ENCODE data around the gene CYP11A1.

CYP11A1 gene

GRCh38 chr15:74408385-74408784 is 40.9 kb upstream of the CYP11A1 start:
- H3K27ac Mint-ChIP-seq: no peak overlapping the region
- peaks cover 48% of the 10 kb centered on the region for H3K4me1 Mint-ChIP-seq

GRCh38 chr15:74406992-74407705 is 39.7 kb upstream of the CYP11A1 start:
- H3K36me3 Mint-ChIP-seq (ENCODE audit: low read depth): peaks cover 7% of the 10 kb centered on the region
- TF ChIP-seq, protein P1, sequence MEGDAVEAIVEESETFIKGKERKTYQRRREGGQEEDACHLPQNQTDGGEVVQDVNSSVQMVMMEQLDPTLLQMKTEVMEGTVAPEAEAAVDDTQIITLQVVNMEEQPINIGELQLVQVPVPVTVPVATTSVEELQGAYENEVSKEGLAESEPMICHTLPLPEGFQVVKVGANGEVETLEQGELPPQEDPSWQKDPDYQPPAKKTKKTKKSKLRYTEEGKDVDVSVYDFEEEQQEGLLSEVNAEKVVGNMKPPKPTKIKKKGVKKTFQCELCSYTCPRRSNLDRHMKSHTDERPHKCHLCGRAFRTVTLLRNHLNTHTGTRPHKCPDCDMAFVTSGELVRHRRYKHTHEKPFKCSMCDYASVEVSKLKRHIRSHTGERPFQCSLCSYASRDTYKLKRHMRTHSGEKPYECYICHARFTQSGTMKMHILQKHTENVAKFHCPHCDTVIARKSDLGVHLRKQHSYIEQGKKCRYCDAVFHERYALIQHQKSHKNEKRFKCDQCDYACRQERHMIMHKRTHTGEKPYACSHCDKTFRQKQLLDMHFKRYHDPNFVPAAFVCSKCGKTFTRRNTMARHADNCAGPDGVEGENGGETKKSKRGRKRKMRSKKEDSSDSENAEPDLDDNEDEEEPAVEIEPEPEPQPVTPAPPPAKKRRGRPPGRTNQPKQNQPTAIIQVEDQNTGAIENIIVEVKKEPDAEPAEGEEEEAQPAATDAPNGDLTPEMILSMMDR (IDR thresholded peaks at IDR 0.05): no peak
- H3K4me3 Mint-ChIP-seq: peak overlapping the region; percentile 30
- peaks cover 50% of the 10 kb centered on the region for H3K4me1 Mint-ChIP-seq
- DNase-seq: peak; percentile 66
- peaks cover 7% of the 10 kb centered on the region for H3K27me3 Mint-ChIP-seq (ENCODE audit: low read depth, poor library complexity)
- no peaks in the 10 kb centered on the region for H3K9me3 Mint-ChIP-seq
- H3K27ac Mint-ChIP-seq: peak overlapping the region; percentile 63

More at GRCh38 chr15:74408385-74408784, 40.9 kb upstream of the CYP11A1 start:
- no peak for DNase-seq
- peaks cover 7% of the 10 kb centered on the region for H3K27me3 Mint-ChIP-seq (ENCODE audit: low read depth, poor library complexity)
- peaks cover 7% of the 10 kb centered on the region for H3K36me3 Mint-ChIP-seq (ENCODE audit: low read depth)
- TF ChIP-seq, protein P1 (IDR thresholded peaks at IDR 0.05): no peak
- H3K4me3 Mint-ChIP-seq: no peak overlapping the region
- no peaks in the 10 kb centered on the region for H3K9me3 Mint-ChIP-seq

DNA sequence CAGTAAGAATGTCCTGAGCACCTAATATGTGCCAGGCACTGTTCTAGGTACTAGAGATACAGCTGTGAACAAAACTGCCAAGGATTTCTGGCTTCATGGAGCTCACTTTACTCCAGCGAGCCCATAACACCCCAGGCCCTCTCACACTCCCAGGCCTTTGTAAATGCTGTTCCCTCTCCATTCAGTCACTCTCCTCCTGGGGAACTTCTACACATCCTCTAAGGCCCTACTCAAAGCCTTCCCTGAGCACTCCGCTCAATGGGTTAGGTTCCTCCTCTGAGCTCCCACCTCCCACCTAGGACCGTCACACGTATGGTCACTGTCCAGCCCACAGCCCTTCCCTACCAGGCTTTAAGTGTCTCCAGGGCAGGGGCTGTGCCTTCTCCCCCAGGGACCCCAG is 39.1 kb upstream of the CYP11A1 start:
- Mint-ChIP-seq H3K27ac (peak overlapping the region; percentile 15), H3K36me3 (ENCODE audit: low read depth) (peaks cover 2% of the 10 kb centered on the region)
- TF ChIP-seq, protein P1 (IDR thresholded peaks at IDR 0.05): no peak

GRCh38 chr15:74405823-74406222 is 38.4 kb upstream of the CYP11A1 start:
- Mint-ChIP-seq H3K4me3 (no peak overlapping the region), H3K27ac (no peak overlapping the region), H3K9me3 (no peaks in the 10 kb centered on the region), H3K27me3 (ENCODE audit: low read depth, poor library complexity) (peaks cover 7% of the 10 kb centered on the region), H3K4me1 (peaks cover 60% of the 10 kb centered on the region), H3K36me3 (ENCODE audit: low read depth) (no peaks in the 10 kb centered on the region)
- TF ChIP-seq, protein P1 (IDR thresholded peaks at IDR 0.05): no peak
- DNase-seq: no peak

More for the DNA sequence above, 39.1 kb upstream of the CYP11A1 start:
- H3K4me1 Mint-ChIP-seq: peaks cover 54% of the 10 kb centered on the region
- no peak overlapping the region for H3K4me3 Mint-ChIP-seq
- DNase-seq: no peak
- no peaks in the 10 kb centered on the region for H3K9me3 Mint-ChIP-seq
- H3K27me3 Mint-ChIP-seq (ENCODE audit: low read depth, poor library complexity): peaks cover 7% of the 10 kb centered on the region

DNA sequence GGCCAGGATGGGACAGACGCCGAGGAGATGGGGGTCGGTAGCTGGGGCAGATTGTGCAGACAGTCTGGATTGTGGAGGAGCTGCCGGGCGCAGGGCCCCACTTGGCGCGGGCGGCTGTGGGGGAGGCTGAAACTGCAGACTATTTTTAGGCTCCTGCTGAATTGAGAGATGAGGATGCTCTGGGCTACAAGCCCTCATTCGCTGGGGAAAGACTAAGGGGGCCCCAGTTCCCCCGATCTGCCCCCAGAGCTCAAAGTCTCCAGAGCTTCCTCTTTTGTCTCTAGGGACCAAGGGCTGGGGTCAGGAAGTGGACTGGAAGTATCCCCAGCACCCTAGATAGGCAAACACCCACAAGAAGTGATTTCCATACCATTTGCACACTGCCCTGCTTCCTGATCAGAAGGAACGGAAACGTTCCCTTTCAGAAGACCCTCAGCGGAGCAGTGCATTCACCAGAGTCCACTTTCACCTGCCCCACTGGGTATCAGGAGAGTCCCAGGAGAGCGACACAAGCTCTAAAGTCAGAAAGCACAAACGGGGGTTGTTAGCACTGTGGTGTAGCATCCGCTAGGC is 36.6 kb upstream of the CYP11A1 start:
- Mint-ChIP-seq H3K4me1 (peaks cover 62% of the 10 kb centered on the region), H3K27me3 (ENCODE audit: low read depth, poor library complexity) (peaks cover 7% of the 10 kb centered on the region), H3K4me3 (no peak overlapping the region), H3K27ac (peak overlapping the region; percentile 74), H3K36me3 (ENCODE audit: low read depth) (no peaks in the 10 kb centered on the region), H3K9me3 (no peaks in the 10 kb centered on the region)
- TF ChIP-seq, protein P1 (IDR thresholded peaks at IDR 0.05): no peak
- DNase-seq: no peak

GRCh38 chr15:74403588-74403919 is 36.1 kb upstream of the CYP11A1 start:
- no peak for DNase-seq
- H3K27ac Mint-ChIP-seq: peak overlapping the region; percentile 74
- no peaks in the 10 kb centered on the region for H3K9me3 Mint-ChIP-seq
- H3K36me3 Mint-ChIP-seq (ENCODE audit: low read depth): no peaks in the 10 kb centered on the region
- no peak overlapping the region for H3K4me3 Mint-ChIP-seq
- H3K27me3 Mint-ChIP-seq (ENCODE audit: low read depth, poor library complexity): peaks cover 4% of the 10 kb centered on the region
- H3K4me1 Mint-ChIP-seq: peaks cover 57% of the 10 kb centered on the region
- TF ChIP-seq, protein P1 (IDR thresholded peaks at IDR 0.05): no peak
